Measurements from ENCODE around the gene FABP3. TPM values are rescaled to one million over a fixed set of nuclear protein-coding genes. Genes with fewer than 3 reads are reported as not detected.

The FABP3 gene
- polyA plus RNA-seq, 6 donors from 2014 or later: 0.55 TPM; not detected in 5

DNA sequence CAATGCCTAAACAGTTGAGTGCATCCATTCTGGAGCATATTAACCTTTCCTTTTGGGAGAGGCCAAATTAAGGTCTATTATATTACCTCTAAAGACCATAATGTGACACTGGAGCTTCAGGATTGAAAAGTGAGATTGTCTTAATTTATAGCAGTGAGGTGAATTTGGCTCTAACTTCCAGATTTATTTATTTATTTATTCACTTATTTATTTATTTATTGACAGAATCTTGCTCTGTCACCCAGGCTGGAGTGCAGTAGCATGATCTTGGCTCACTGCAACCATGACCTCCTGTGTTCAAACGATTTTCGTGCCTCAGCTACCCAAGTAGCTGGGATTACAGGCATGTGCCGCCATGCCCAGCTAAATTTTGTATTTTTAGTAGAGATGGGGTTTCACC, 57.0 kb downstream of the FABP3 start:
- Mint-ChIP-seq H3K4me3 (no peak overlapping the region), H3K9me3 (no peaks in the 10 kb centered on the region), H3K4me1 (no peaks in the 10 kb centered on the region), H3K36me3 (peaks cover 27 to 38% of the 10 kb centered on the region in 2 donors), H3K27ac (no peak overlapping the region), H3K27me3 (no peaks in the 10 kb centered on the region)
- no peak for ATAC-seq (ENCODE audit: low read depth in 2 of 2)
- no peak for DNase-seq

Other genes starting within 250 kb of the FABP3 start
- not detected for gene NKAIN1, start 133.2 kb downstream of the FABP3 start, polyA plus RNA-seq (ENCODE audit: low read depth in 6 of 6)
- 10 to 100 TPM; 61.8 to 97.0 (median 90.0) TPM for gene SNRNP40, start 76.3 kb downstream of the FABP3 start, polyA plus RNA-seq (ENCODE audit: low read depth in 6 of 6)
- 10 to 100 TPM; 44.4 to 70.6 (median 50.6) TPM for gene ZCCHC17, start 76.0 kb downstream of the FABP3 start, polyA plus RNA-seq (ENCODE audit: low read depth in 6 of 6)
- gene SERINC2, start 40.1 kb upstream of the FABP3 start, polyA plus RNA-seq (ENCODE audit: low read depth in 6 of 6): 1 to 10 TPM in 1 of 6 donors, under 1 TPM in 4, not detected in 1; 0.54 to 1.6 (median 0.77) TPM
- gene TINAGL1, start 203.4 kb upstream of the FABP3 start, polyA plus RNA-seq (ENCODE audit: low read depth in 6 of 6): not detected
- gene HCRTR1, start 244.6 kb upstream of the FABP3 start, polyA plus RNA-seq (ENCODE audit: low read depth in 6 of 6): not detected